ENCODE data around the gene MTCH1.

GRCh38 chr6:36983538-36983937 lies 2.5 kb downstream of the MTCH1 start:
- no peak for TF ChIP-seq EZH2 (IDR thresholded peaks at IDR 0.05; ENCODE audit: borderline replicate concordance, insufficient read depth, low read depth, low read length, poor library complexity, severe bottlenecking)
- TF ChIP-seq, protein P1, sequence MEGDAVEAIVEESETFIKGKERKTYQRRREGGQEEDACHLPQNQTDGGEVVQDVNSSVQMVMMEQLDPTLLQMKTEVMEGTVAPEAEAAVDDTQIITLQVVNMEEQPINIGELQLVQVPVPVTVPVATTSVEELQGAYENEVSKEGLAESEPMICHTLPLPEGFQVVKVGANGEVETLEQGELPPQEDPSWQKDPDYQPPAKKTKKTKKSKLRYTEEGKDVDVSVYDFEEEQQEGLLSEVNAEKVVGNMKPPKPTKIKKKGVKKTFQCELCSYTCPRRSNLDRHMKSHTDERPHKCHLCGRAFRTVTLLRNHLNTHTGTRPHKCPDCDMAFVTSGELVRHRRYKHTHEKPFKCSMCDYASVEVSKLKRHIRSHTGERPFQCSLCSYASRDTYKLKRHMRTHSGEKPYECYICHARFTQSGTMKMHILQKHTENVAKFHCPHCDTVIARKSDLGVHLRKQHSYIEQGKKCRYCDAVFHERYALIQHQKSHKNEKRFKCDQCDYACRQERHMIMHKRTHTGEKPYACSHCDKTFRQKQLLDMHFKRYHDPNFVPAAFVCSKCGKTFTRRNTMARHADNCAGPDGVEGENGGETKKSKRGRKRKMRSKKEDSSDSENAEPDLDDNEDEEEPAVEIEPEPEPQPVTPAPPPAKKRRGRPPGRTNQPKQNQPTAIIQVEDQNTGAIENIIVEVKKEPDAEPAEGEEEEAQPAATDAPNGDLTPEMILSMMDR (IDR thresholded peaks at IDR 0.05): no peak
